Measurements from ENCODE around the gene CEP112.

GRCh38 chr17:65892912-65893377 lies 299.0 kb downstream of the CEP112 start:
- no peak for TF ChIP-seq CTCF (IDR thresholded peaks at IDR 0.05)
- TF ChIP-seq POLR2A (IDR thresholded peaks at IDR 0.05): no peak
